Stimulated activated CD4-positive, alpha-beta T cell treated with anti-CD3 and anti-CD28 coated beads, Interleukin-2, amount 100 ng/mL, for 48 hours (primary cell): ENCODE measurements around the gene PRMT2.
A peak's percentile ranks its signal among the peaks of the same experiment; 100 is the strongest.
"Not testable (repeated sequence)": the region's sequence is repeated elsewhere in the genome, so short reads cannot be mapped to it uniquely, and the experiment has no call there.

Experiments
- DNase-seq, 2 donors: peaks; one replicate each; pipeline ENCODE4 v3.0.0-alpha.2; 2020

Gene PRMT2

DNA sequence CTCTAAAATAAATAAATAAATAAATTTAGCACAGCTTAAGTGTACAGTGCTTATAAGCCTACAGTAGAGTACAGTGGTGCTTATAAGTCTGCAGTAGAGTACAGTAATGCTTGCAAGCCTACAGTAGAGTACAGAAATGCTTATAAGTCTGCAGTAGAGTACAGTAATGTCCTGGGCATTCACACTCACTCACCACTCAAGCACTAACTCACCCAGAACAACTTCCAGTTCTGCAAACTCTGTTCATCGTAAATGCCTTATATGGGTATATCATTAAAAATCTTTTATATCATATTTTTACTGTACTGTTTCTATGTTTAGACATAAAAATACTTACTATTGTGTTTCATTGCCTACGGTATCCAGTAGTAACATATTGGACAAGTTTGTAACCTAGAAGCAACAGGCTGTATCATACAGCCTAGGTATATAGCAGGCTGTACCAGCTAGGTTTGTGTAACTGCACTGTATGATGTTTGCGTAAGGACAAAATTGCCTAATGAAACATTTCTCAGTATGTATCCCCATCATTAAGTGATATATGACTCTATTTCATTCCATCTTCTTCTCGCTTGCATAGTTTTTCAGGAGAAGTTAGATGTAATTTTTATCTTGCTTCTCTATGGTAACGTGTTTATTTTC is 16.6 kb upstream of the PRMT2 start:
- DNase-seq, result no peak

DNA sequence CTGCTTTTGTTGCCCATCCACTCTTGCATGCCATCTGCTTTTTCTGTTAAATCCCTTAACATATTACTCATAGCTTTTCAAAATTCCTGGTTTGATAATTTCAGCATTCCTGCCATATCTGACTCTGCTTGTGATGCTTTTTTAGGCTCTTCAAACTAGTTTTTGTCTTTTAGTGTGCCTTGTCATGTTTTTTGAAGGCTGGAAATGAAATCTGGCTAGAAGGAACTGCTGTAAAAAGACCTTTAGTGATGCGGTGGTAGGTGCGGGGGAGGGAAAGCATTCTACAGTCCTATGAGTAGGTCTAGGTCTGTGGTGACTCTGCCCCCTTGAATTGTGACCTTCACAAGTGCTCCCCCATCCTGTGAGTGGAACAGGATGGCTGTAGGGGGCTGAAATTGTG is 15.6 kb upstream of the PRMT2 start:
- DNase-seq, result no peak

DNA sequence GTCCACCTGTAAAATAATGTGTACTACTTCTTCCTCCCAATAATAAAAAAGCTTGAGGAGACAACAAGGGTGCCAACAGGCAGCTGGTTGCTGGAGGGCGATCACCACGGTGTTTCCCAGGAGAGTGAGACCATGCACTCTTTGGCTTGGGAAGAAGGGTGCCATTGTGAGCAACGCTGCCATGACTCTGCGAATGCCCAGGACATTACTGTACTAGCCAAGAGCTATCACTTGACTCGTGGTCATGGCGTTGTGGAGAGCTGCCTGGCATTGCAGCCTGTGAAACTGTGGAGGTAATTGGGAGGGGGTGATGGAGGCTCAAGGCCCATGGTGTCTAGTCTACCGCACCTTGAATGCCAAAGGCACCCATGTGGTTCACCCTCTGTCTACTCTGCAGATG is 14.6 kb upstream of the PRMT2 start:
- no peak for DNase-seq

DNA sequence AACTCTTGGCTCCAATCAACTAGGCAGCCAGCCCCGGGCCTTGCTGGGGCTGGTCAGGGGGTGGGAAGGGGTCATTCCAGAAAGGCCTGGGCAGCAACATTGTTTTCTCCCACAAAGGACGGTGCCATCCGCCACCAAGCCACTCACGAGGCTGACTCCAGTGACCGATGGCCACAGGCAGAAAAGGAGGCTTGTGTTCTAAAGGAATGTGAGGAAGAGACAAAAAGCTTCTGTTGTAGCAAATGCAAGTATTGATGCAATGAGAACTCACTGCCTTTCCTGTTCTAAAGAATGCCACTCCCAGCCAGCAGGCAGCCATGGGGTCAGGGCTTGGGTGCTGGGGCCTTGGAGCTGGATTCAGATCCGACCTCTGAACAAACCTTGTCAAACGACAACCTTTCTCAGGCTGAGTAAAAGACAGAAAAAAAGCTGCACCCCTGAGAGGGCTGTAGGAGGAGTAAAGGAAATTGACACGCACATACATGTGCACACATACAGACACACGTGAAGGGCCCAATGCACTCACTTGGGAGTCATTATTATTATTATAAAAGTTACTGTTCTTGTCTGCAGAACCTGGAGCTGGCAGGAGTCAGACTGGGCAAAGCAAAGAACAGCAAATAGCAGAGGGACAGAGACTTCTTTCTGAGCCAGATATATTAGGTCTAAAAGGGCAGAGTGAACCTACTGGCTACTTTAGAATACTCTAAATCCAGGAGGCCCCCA is 13.9 kb upstream of the PRMT2 start:
- DNase-seq, result no peak

DNA sequence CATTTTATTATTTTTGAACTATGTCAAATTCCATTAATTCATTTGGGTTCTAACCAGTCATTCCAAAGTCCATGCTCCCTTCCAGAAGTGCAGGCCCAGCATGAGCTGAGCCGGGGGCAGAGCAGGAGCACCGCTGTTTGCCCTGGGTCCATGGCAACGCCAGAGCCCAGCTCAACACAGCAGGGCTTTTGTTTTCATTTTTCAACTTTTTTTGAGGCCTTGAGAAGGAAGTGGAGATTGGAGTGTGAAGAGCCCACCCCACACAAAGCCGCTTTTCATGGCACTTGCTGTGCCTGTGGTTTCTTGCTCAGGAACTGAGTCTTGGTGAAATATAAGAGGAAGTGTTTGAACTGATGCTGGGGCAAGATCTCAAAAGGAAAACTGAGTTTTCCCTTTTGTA is 13.2 kb upstream of the PRMT2 start:
- no peak for DNase-seq

DNA sequence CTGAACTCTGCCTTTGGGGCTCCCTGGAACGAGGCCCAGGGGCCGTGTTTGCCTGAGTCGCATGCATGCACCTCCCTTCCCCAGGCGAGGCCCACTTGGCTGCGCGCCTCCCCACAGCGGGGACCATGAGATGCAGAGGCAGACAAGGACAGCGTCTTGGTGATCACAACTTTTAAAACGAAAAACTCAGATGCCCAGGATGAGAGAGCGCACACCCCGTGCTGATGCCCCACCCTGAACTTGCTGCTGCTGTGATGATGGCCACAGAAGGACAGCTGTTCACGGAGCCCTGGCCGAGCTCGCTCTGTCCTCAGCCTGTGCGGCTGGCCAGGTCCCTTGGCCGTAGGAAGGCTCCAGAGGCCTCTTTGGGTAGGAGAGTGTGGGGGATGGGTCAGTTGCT is 11.4 kb upstream of the PRMT2 start:
- DNase-seq, result no peak

DNA sequence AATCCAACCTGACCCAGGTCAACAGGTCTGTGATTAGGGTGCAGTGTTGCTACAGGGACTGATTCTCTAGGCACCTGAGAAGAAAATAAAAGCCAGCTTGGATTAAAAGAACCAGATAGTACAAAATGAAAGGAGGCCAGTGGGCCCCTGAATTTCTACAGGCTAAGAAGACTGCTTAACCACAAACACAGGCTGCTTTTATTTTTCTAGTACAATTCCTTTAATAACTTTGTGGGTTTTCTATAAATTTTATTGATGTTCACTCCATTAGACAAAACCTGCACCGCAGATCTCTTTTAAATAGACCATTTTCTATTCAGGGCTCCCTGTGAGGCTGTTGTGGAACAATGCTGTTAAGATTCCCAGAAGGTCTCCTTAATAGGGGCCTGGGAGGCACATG is 9.7 kb upstream of the PRMT2 start:
- DNase-seq, result no peak

DNA sequence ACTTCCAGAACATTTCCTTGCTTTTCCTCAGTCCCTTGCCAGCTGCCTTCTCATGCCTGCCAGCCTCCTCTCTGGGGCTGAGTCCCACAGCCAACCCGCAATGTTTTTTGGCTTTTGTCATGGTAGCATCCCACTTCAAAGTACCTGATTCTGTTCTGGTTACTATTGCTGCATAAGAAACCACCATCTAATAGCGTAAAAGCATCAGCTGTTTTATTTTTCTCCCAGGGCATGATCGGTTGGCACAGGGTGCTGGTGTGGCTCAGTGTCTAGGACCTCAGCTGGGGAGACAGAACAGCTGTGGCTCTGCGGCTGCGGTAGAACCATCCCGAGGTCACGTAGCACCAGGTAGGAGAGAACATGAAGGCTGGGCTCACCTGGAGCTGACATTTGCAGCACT is 8.9 kb upstream of the PRMT2 start:
- no peak for DNase-seq

DNA sequence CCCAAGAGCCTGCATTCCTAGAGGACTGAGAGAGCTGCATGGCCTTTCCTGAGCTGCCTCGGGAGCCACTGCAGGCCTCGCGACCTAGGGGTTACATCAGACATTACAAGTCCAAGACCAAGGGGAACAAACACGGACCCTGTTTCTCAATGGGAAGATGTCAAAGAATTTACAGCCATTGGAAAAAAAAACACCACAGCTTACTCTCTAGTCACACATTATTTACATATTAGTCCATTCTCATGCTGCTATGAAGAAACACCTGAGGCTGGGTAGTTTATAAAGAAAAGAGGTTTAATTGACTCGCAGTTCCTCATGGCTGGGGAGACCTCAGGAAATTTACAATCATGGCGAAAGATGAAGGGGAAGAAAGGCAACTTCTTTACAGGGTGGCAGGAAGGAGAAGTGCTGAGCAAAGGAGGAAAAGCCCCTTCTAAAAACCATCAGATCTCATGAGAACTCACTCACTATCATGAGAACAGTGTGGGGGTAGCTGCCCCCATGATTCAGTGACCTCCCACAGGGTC is 8.4 kb upstream of the PRMT2 start:
- no peak for DNase-seq

DNA sequence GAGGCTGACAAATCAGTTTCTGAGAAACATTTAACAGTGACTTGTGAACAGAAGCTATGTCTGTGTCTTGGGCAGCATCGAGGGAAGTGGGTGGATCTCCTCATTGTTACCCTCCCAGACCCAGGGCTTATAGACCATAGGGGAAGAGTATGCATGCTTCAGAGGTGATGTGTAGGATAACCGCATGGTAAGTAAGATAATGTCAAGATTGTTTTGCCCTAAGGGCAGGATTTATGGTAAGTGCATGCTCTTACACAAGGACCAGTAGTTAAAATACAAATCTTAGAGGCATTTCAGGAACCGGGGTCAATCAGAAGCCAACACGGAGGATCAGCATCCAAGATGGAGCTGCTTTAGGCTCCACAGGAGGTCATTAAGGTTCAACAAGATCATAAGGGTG is 7.7 kb upstream of the PRMT2 start:
- DNase-seq, result no peak

DNA sequence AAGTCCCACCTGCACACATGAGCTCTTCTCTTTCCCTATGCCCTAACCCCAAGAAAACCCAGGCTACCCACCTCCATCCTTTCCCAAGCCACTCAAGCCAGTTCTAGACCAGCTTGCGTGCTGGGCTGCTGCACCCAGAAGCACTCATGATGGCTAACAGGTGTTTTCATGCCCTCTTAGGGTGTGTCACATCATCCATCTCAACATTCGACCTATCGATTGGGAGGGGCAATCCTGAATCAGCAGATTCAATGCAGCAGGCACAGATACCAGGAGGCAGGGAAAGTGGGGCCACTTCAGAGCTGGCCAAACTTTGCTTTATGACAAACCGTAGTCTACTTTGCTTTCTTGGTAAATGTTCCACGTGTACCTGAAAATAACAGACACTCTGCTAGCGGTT is 6.6 kb upstream of the PRMT2 start:
- no peak for DNase-seq

DNA sequence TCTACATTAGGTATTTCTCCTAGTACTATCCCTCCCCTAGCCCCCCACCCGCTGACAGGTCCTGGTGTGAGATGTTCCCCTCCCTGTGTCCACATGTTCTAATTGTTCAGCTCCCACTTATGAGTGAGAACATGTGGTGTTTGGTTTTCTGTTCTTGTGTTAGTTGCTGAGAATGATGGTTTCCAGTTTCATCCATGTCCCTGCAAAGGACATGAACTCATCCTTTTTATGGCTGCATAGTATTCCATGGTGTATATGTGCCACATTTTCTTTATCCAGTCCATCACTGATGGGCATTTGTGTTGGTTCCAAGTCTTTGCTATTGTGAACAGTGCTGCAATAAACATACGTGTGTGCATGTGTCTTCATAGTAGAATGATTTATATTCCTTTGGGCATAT is 4.6 kb upstream of the PRMT2 start:
- DNase-seq, result not testable (repeated sequence)

DNA sequence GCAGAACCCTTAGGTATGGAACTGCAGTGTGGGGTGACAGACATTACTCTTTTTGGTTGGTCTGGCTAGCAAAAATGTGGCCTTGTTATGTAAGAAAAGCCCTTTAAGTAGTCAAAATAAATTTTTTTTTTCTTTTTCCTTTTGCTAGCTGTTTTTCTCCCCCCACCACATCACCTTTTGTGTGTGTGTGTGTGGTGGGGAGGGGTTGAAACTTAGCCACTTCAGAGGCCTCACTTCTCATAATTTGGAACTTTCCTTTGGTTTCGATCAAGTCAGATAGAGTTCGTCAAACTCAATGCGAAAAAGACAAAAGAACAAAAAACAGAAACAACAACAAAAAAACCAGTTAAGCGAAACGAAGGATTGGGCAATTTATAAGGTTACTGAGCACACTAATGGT is 1.9 kb upstream of the PRMT2 start:
- no peak for DNase-seq

DNA sequence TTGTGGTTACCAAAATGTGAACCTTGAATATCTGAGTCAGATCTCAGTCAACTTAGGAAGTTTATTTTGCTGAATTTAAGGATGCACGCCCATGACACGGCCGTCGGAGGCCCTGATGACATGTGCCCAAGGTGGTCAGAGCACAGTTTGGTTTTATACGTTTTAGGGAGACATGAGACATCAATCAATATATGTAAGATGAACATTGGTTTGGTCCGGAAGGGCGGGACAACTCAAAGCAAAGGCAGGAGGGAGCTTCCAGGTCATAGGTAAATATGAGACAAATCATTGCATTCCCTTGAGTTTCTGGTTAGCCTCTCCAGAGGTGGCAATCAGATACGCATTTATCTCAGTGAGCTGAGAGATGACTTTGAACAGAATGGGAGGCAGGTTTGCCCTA is 1.0 kb upstream of the PRMT2 start:
- no peak for DNase-seq

DNA sequence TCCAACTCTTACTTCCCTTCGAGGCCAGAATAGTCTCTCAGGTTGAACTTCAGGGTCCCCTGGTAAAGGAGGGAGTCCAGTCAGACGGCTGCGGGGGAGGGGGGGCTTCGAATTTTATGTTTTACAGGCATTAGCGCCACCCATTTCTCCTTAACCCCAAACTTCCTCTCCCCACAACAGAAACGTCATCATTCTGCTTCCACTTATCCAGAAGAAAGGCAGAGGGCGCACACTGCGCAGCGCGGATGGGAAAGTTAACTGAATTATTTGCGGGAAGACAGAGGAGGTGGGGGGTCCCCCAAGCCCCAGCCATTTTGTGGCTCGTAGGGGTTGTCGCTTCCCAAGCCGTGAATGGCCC is 529 bp upstream of the PRMT2 start:
- DNase-seq, result peak in 1 of 2 donors; percentile 25

DNA sequence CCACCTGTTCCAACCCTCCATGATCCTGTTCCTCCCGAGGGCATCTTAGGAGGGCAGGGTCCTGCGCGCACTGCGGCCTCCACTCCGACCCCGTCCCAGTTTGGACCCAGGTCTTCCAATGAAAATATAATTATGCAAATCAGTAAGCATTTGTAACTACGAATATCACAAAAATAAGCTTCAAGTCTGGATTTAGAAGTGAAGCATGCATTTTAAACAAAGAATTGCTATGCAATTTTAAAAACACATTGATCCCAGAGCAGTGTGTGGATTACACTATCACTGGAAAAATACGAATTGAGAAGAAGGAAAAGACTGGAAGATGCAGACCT is 673 bp downstream of the PRMT2 start:
- DNase-seq, result no peak

DNA sequence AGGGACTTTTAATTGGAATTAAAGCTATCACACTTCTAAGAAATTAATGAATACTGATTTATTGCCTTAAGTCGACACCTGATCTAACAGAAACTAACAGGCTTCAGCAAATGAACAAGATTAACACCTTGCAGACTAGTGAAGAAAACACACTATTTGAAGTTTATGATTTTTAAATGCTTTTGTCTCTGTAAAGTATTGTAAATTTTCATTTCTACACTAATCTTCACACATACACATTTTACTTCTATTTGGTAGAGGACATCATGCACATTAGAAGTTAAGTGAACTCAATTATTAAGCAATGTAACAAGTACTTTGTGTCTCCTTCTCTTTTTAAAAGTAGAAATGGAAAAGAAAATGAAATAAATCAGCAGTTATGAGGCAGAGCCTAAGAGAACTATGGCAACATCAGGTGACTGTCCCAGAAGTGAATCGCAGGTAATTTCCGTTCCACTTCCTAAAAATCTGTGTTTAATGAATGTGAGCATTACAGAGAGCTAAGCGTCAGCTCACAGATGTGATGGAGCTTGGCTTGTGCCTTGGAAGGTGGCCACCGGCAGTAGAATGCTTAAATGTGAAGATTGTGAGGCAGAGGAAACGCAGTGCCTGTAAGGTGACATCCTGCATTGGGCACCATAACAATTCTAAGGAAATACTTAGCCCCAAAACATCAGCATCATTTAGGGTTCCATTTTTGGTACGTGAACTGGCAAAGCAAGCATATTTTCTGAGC is 1.2 kb downstream of the PRMT2 start:
- DNase-seq, result no peak

DNA sequence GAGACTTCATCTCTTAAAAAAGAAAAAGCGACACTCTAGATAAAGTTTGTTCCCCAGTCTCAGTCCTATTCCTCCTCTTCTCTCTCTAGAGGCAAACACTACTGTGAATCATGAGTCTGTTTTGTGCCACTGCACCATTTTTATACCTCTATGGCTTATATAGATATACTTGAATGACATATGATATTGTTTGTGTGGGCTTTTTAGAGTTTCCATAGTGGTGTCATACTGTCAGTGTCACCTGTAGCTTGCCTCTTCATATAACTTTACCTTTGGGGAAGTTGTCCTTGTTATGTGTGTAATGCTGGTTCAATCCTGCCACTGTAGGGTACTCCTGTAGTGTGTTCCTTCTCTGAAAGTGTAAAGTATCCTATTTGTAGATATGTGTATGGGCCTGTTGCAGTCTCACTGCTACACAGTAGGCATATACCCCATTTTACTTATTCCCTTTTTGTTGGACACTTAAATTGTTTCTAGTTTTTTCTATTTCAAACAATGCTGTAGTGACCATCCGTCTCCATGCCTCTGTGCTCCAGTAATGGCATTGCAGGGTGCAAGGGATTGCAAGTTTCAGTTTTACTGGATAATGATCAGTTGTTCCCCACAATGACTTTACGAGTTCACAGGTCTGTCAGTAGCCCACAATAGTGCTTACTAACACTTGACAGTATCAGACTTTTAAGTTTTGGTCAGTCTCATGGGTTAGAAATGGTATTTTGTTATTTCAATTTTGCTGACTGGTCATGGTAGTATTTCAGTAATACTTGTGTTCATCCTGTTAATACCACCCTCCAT is 2.7 kb downstream of the PRMT2 start:
- DNase-seq, result no peak

DNA sequence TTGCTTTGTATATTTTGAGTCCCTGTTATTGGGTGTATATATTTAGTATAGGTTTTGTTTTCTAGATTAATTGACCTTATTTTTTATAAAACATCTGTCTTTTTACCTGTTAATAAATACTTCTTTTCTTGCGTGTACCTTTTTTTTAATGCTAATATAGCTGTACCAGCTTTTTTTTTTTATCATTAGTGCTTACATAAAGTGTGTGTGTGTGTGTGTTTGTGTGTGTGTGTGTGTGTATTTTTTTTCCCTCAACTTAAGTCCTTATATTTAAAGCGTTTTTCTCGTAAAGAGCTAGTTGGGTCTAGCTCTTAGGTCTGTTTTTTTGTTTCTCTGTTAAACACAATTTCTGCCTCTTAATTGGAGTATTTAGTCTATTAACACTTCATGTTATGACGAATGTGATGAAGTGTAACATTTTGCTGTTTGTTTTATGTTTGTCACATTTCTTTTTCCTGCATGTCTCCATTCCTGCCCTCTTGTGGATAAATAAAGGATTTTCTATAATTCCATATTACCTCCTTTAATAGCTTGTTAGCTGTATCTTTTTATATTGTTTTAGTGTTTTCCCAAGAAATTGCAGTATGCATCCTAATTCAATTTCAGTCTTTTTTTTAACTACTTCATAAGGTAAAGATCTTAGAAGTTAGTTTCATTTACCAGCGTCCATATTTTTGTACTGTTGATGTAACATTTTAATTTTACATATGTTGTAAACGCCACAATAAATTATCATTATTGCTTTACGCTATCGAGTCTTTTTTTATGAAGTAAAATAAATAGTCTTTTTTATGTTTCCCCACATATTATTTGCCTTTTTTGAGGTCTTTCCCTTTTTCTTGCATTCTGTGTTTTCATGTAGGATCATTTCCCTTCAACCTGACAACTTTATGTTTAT is 4.3 kb downstream of the PRMT2 start:
- DNase-seq, result no peak

DNA sequence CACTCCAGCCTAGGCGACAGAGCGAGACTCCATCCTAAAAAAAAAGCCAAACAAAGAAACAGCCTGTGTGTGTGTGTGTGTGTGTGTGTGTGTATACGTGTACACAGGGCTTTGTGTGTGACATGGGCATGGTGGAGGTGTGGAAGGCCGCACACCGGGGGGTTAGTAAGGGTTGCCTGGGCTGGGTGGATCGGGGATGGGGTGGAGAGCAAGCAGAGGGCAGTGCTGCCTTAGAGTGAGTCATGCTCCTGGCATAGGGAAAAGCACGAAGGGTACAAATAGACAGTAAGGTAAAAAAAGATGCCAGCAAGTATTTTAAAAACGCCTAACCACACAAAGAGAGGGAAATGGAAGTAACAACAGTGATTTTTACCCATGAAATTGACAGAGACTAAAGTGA is 6.2 kb downstream of the PRMT2 start:
- no peak for DNase-seq

DNA sequence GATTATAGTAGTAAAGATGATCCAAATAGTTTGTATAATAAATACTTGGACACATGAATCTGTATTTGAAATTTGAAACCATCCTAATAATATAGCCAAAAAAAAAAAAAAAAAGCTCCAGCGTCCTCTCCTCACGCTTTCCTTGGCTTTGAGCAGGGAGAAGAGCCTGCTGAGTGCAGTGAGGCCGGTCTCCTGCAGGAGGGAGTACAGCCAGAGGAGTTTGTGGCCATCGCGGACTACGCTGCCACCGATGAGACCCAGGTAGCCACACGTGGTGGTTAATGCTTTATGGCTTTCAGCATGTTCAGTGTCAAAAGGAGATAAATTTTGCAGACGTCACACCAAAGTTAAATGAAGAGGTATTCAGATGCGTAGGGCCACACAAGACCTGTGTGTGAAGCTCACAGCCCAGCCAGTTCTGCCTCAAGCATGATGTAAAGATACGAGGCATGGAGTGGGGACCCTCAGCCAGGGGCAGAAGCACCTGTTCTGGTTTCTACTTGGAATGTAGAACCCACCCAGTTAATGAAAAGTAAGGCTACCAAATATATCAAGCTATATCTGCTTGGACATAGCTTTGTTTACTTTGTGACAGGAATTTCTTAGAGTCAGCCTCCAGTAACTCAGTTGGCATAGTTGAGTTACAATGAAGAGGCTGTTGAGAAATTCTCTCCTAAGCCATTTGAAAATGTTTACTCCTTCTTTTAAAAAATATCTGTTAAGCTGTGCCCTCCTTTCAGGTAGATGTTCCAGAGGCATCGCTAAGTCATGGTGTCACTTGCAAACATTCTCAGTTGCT is 8.1 kb downstream of the PRMT2 start:
- no peak for DNase-seq

DNA sequence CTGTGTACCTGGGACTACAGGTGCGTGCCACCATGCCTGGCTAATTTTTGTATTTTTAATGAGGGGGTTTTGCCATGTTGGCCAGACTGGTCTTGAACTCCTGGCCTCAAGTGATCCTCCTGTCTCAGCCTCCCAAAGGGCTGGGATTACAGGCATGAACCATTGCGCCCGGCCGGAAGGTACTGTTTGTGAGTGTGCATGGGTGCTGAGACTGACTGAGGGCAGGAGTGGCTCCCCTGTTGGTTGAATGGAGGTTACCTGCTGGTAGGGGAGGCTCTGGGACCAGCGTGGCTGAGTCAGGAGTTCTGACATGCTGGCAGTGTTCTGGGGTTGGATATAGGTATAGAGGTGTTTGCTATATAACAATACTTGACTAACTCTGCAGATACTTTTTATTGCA is 10.4 kb downstream of the PRMT2 start:
- no peak for DNase-seq
